A549 (cell line): Measurements from ENCODE around the gene EML2. TPM values are rescaled to one million over a fixed set of nuclear protein-coding genes. Genes with fewer than 3 reads are reported as not detected.

Source experiments
- ATOH8 ChIP-seq: fragments of 250-450 bp; sonication (Bioruptor Pico); IDR thresholded peaks from 2 replicates; pipeline ENCODE4 v1.5.0; 2020; ENCODE audit warnings: low read depth, mild to moderate bottlenecking, moderate library complexity
- BHLHE40 ChIP-seq: IDR thresholded peaks from 2 replicates; pipeline ENCODE4 v1.6.1; 2012; ENCODE audit warnings: low read depth, low read length, inconsistent platforms
- CBX2 ChIP-seq: fragments of 200-600 bp; sonication (generic); IDR thresholded peaks from 2 replicates; pipeline ENCODE4 v1.6.1; 2016; ENCODE audit warnings: low read depth, mild to moderate bottlenecking, borderline replicate concordance
- CBX8 ChIP-seq: fragments of 200-600 bp; sonication (generic); IDR thresholded peaks from 2 replicates; pipeline ENCODE4 v1.6.1; 2016
- CEBPB ChIP-seq, 2 experiments: fragments of >200 bp in 1 of 2; sonication (Bioruptor Twin) in 1 of 2; formaldehyde crosslinking in 1 of 2; IDR thresholded peaks; 2 replicates each; pipeline ENCODE4 v1.6.1; 2012 to 2016
- CTCF ChIP-seq: fragments of >200 bp; sonication (Bioruptor Twin); formaldehyde crosslinking; IDR thresholded peaks from 3 replicates; pipeline ENCODE4 v1.5.1; 2016
- E2F6 ChIP-seq: IDR thresholded peaks from 2 replicates; pipeline ENCODE4 v1.6.1; 2012; ENCODE audit warnings: low read depth, borderline replicate concordance
- EHF ChIP-seq: fragments of 250-450 bp; sonication (Bioruptor Pico); IDR thresholded peaks from 2 replicates; pipeline ENCODE4 v1.5.0; 2020; ENCODE audit warnings: mild to moderate bottlenecking
- EHMT2 ChIP-seq: fragments of 200-600 bp; sonication (generic); IDR thresholded peaks from 2 replicates; pipeline ENCODE4 v1.6.1; 2016; ENCODE audit warnings: antibody characterized with exemption, low read depth, mild to moderate bottlenecking, moderate library complexity
- ELK1 ChIP-seq: fragments of 150-350 bp; IDR thresholded peaks from 2 replicates; pipeline ENCODE4 v1.6.1; 2014; ENCODE audit warnings: low read depth, mild to moderate bottlenecking, low read length
- EP300 ChIP-seq, 2 experiments: fragments of >200 bp; sonication (Bioruptor Twin); formaldehyde crosslinking; IDR thresholded peaks; 2 replicates in 1 of 2; 3 replicates in 1 of 2; pipeline ENCODE4 v1.6.1; 2016 to 2017
- ESRRA ChIP-seq: fragments of 150-350 bp; IDR thresholded peaks from 2 replicates; pipeline ENCODE4 v1.6.1; 2014; ENCODE audit warnings: mild to moderate bottlenecking, low read length, borderline replicate concordance
- FOSL2 ChIP-seq, 2 experiments: fragments of 450-650 bp in 1 of 2; fragments of >200 bp in 1 of 2; sonication (Bioruptor Twin) in 1 of 2; formaldehyde crosslinking; IDR thresholded peaks; 2 replicates each; pipeline versions ENCODE4 v1.5.0 to v1.6.1; 2016 to 2020; ENCODE audit warnings: mild to moderate bottlenecking in 1 of 2, moderate library complexity in 1 of 2
- FOXS1 ChIP-seq: fragments of 250-450 bp; sonication (Bioruptor Pico); IDR thresholded peaks from 2 replicates; pipeline ENCODE4 v1.5.0; 2020; ENCODE audit warnings: mild to moderate bottlenecking, moderate library complexity
- GATA3 ChIP-seq: IDR thresholded peaks from 2 replicates; pipeline ENCODE4 v1.6.1; 2012; ENCODE audit warnings: borderline replicate concordance
- HEYL ChIP-seq: fragments of 250-450 bp; sonication (Bioruptor Pico); IDR thresholded peaks from 2 replicates; pipeline ENCODE4 v1.8.0; 2021; ENCODE audit warnings: mild to moderate bottlenecking, moderate library complexity
- JUN ChIP-seq, 2 experiments: fragments of >200 bp; sonication (Bioruptor Twin); formaldehyde crosslinking; IDR thresholded peaks; 2 replicates in 1 of 2; 3 replicates in 1 of 2; pipeline ENCODE4 v1.6.1; 2016 to 2017
- KDM1A ChIP-seq: fragments of 200-600 bp; sonication (generic); IDR thresholded peaks from 2 replicates; pipeline ENCODE4 v1.6.1; 2016; ENCODE audit warnings: low read depth, mild to moderate bottlenecking
- KDM5A ChIP-seq: fragments of 200-600 bp; sonication (generic); IDR thresholded peaks from 2 replicates; pipeline ENCODE4 v1.6.1; 2016; ENCODE audit warnings: antibody characterized with exemption, mild to moderate bottlenecking
- MAX ChIP-seq: IDR thresholded peaks from 2 replicates; pipeline ENCODE4 v1.6.1; 2012
- MAZ ChIP-seq: fragments of 150-350 bp; IDR thresholded peaks from 2 replicates; pipeline ENCODE4 v1.6.1; 2014; ENCODE audit warnings: antibody characterized with exemption, low read depth, low read length, borderline replicate concordance
- MYC ChIP-seq: IDR thresholded peaks from 2 replicates; pipeline ENCODE4 v1.6.1; 2012; ENCODE audit warnings: mild to moderate bottlenecking, inconsistent platforms, low read length, improper control_type of control experiment, borderline replicate concordance
- NFE2L2 ChIP-seq: fragments of 150-350 bp; conservative IDR thresholded peaks from 2 replicates; pipeline ENCODE4 v1.6.1; 2014; ENCODE audit warnings: low read length
- PBX3 ChIP-seq: IDR thresholded peaks from 2 replicates; pipeline ENCODE4 v1.6.1; 2012
- PHF8 ChIP-seq: fragments of 200-600 bp; sonication (generic); IDR thresholded peaks from 2 replicates; pipeline ENCODE4 v1.6.1; 2016; ENCODE audit warnings: low read depth, mild to moderate bottlenecking, antibody characterized with exemption, moderate library complexity, borderline replicate concordance
- POLR2A ChIP-seq: IDR thresholded peaks from 2 replicates; pipeline ENCODE4 v1.6.1; 2012; ENCODE audit warnings: mild to moderate bottlenecking, low read length
- POLR2AphosphoS2 ChIP-seq: conservative IDR thresholded peaks from 2 replicates; pipeline ENCODE4 v1.6.1; 2012; ENCODE audit warnings: low read length, improper control_type of control experiment, inconsistent platforms
- RCOR1 ChIP-seq: fragments of 150-350 bp; IDR thresholded peaks from 2 replicates; pipeline ENCODE4 v1.6.1; 2014; ENCODE audit warnings: antibody characterized with exemption, low read length, low read depth
- RFX5 ChIP-seq: fragments of 450-650 bp; IDR thresholded peaks from 2 replicates; pipeline ENCODE4 v1.7.1; 2014; ENCODE audit warnings: antibody characterized with exemption, mild to moderate bottlenecking, moderate library complexity
- RNF2 ChIP-seq: fragments of 200-600 bp; sonication (generic); IDR thresholded peaks from 2 replicates; pipeline ENCODE4 v1.6.1; 2016; ENCODE audit warnings: low read depth, mild to moderate bottlenecking, antibody characterized with exemption, moderate library complexity, borderline replicate concordance
- TFCP2L1 ChIP-seq: fragments of 250-450 bp; sonication (Bioruptor Pico); IDR thresholded peaks from 2 replicates; pipeline ENCODE4 v1.5.0; 2021; ENCODE audit warnings: mild to moderate bottlenecking
- TP53 ChIP-seq: fragments of 250-450 bp; sonication (Bioruptor Pico); IDR thresholded peaks from 2 replicates; pipeline ENCODE4 v1.5.0; 2021; ENCODE audit warnings: mild to moderate bottlenecking, moderate library complexity
- ZFP36 ChIP-seq: fragments of 450-650 bp; IDR thresholded peaks from 2 replicates; pipeline ENCODE4 v1.6.1; 2014; ENCODE audit warnings: borderline replicate concordance; ENCODE audit not compliant: partially characterized antibody
- ZNF302 ChIP-seq: fragments of 250-450 bp; sonication (Bioruptor Pico); IDR thresholded peaks from 2 replicates; pipeline ENCODE4 v1.9.0; 2021; ENCODE audit warnings: inconsistent platforms, mild to moderate bottlenecking, moderate library complexity
- polyA plus RNA-seq, 4 experiments: library from polyadenylated mRNA; depleted of rRNA in 3 of 4; stranded (reverse); fragments of >200 nt; fragmentation: RNase III in 1 of 4; extraction: RNeasy Plus Mini Kit Qiagen cat#74134 plus additional on column Dnase treatment in 1 of 4; gene quantifications; 2 replicates in 3 of 4; 3 replicates in 1 of 4; pipeline ENCODE4 v1.2.3, GENCODE V29; 2011 to 2017

The EML2 gene
- polyA plus RNA-seq, 2 of the 4 experiments (the other 2 are of a cell fraction): 22.7 to 25.9 TPM

GRCh38 chr19:45613926-45614725 lies 25.1 kb downstream of the EML2 start (continued):
- no peak for TF ChIP-seq MYC
- no peak for TF ChIP-seq KDM5A
- no peak for TF ChIP-seq PBX3
- no peak for TF ChIP-seq ATOH8 (CRISPR knock-in tag)
- TF ChIP-seq RNF2: no peak
- TF ChIP-seq PHF8: no peak
- TF ChIP-seq POLR2A: no peak
- no peak for TF ChIP-seq CTCF
- no peak for TF ChIP-seq CBX8
- TF ChIP-seq EP300 (IDR thresholded peaks at IDR 0.05): no peak
- no peak for TF ChIP-seq FOXS1
- TF ChIP-seq TP53 (CRISPR knock-in tag): no peak
- TF ChIP-seq RFX5: no peak
- TF ChIP-seq JUN (IDR thresholded peaks at IDR 0.05): peak in 1 of 2 experiments; percentile 44; a peak in 1 of 5 replicates
- no peak for TF ChIP-seq TFCP2L1
- no peak for TF ChIP-seq RCOR1
- TF ChIP-seq ZNF302 (CRISPR knock-in tag): no peak
- TF ChIP-seq EHMT2: no peak
- no peak for TF ChIP-seq CBX2
- TF ChIP-seq GATA3: no peak
- TF ChIP-seq BHLHE40: no peak
- no peak for TF ChIP-seq ESRRA
- TF ChIP-seq HEYL (CRISPR knock-in tag): no peak
- TF ChIP-seq KDM1A: no peak
- TF ChIP-seq POLR2AphosphoS2: no peak
- no peak for TF ChIP-seq ELK1
- peak in 1 of 2 experiments; percentile 54; a peak in 2 of 4 replicates for TF ChIP-seq CEBPB (IDR thresholded peaks at IDR 0.05)
- peak; percentile 47; the same call in 1 of the 2 replicates for TF ChIP-seq FOSL2 (IDR thresholded peaks at IDR 0.05)
- peak; percentile 90 for TF ChIP-seq FOSL2 (CRISPR knock-in tag; IDR thresholded peaks at IDR 0.05)
- TF ChIP-seq E2F6: no peak
- peak; percentile 100 for TF ChIP-seq ZFP36
- TF ChIP-seq MAX: peak; percentile 74; the same call in 1 of the 2 replicates
- TF ChIP-seq NFE2L2: no peak
- TF ChIP-seq MAZ: no peak
- no peak for TF ChIP-seq EHF (CRISPR knock-in tag)
